Astrocyte (in vitro differentiated cells and primary cell): Measurements from ENCODE around the gene NEK10. TPM values are rescaled to one million over a fixed set of nuclear protein-coding genes. Genes with fewer than 3 reads are reported as not detected.

Experiments used
- DNase-seq: peaks from one replicate; pipeline ENCODE4 v3.0.0-alpha.2; 2010; ENCODE audit warnings: low read depth
- FAIRE-seq: peaks from 2 replicates; lab custom pipeline; 2011; peaks lifted over from hg19 to GRCh38; lab: Jason Lieb, UNC
- H2AFZ ChIP-seq: 2 replicates; pipeline ENCODE4 v1.6.0; 2012; ENCODE audit warnings: low read depth, low read length, inconsistent platforms
- H3K27ac ChIP-seq: 2 replicates; pipeline ENCODE4 v1.5.1; 2011; ENCODE audit warnings: low read depth, low read length, inconsistent platforms
- H3K27me3 ChIP-seq: 2 replicates; pipeline ENCODE4 v1.6.0; 2011; ENCODE audit warnings: low read length, inconsistent platforms; ENCODE audit not compliant: insufficient read depth
- H3K36me3 ChIP-seq: 2 replicates; pipeline ENCODE4 v1.5.1; 2011; ENCODE audit warnings: low read length, inconsistent platforms; ENCODE audit not compliant: insufficient read depth
- H3K4me1 ChIP-seq: 2 replicates; pipeline ENCODE4 v1.5.1; 2011; ENCODE audit warnings: low read length, inconsistent platforms; ENCODE audit not compliant: insufficient read depth
- H3K4me2 ChIP-seq: 2 replicates; pipeline ENCODE4 v1.6.0; 2012; ENCODE audit warnings: low read length, inconsistent platforms
- H3K4me3 ChIP-seq: 2 replicates; pipeline ENCODE4 v1.5.1; 2011; ENCODE audit warnings: low read depth, mild to moderate bottlenecking, low read length, inconsistent platforms; ENCODE audit not compliant: insufficient read depth
- H3K79me2 ChIP-seq: 2 replicates; pipeline ENCODE4 v1.6.0; 2012; ENCODE audit warnings: mild to moderate bottlenecking, low read length, inconsistent platforms; ENCODE audit not compliant: insufficient read depth
- H3K9ac ChIP-seq: 2 replicates; pipeline ENCODE4 v1.6.0; 2012; ENCODE audit warnings: mild to moderate bottlenecking, low read length, inconsistent platforms
- H3K9me3 ChIP-seq: 2 replicates; pipeline ENCODE4 v1.5.1; 2012; ENCODE audit warnings: low read depth, mild to moderate bottlenecking, low read length, inconsistent platforms; ENCODE audit not compliant: insufficient read depth
- H4K20me1 ChIP-seq: 2 replicates; pipeline ENCODE4 v1.6.0; 2012; ENCODE audit warnings: low read length, inconsistent platforms; ENCODE audit not compliant: insufficient read depth
- H3K27ac Mint-ChIP-seq: one replicate; pipeline ENCODE4 v1.8.0; 2021; ENCODE audit warnings: mild to moderate bottlenecking, mixed read lengths; ENCODE audit not compliant: unreplicated experiment
- H3K27me3 Mint-ChIP-seq: one replicate; pipeline ENCODE4 v1.8.0; 2021; ENCODE audit warnings: low read depth, mixed read lengths; ENCODE audit not compliant: unreplicated experiment
- H3K36me3 Mint-ChIP-seq: one replicate; pipeline ENCODE4 v1.8.0; 2021; ENCODE audit warnings: low read depth, mixed read lengths; ENCODE audit not compliant: unreplicated experiment
- H3K4me1 Mint-ChIP-seq: one replicate; pipeline ENCODE4 v1.8.0; 2021; ENCODE audit warnings: low read depth, mixed read lengths; ENCODE audit not compliant: unreplicated experiment
- H3K4me3 Mint-ChIP-seq: one replicate; pipeline ENCODE4 v1.8.0; 2021; ENCODE audit warnings: mild to moderate bottlenecking, moderate library complexity, mixed read lengths; ENCODE audit not compliant: unreplicated experiment
- H3K9me3 Mint-ChIP-seq: one replicate; pipeline ENCODE4 v1.8.0; 2021; ENCODE audit warnings: mild to moderate bottlenecking, mixed read lengths; ENCODE audit not compliant: unreplicated experiment
- CTCF ChIP-seq: IDR thresholded peaks from 2 replicates; pipeline ENCODE4 v1.5.1; 2011; ENCODE audit warnings: low read depth, mild to moderate bottlenecking, inconsistent platforms, low read length, moderate library complexity; ENCODE audit not compliant: insufficient read depth
- EZH2 ChIP-seq: IDR thresholded peaks from 2 replicates; pipeline ENCODE4 v1.6.1; 2012; ENCODE audit warnings: mild to moderate bottlenecking, low read length, inconsistent platforms; ENCODE audit not compliant: insufficient read depth
- total RNA-seq: library from RNA; stranded (reverse); gene quantifications from 2 replicates; pipeline ENCODE4 v1.2.1, GENCODE V29; 2021

NEK10 gene
- total RNA-seq, 1 donor from 2014 or later = 3.2 TPM

DNA sequence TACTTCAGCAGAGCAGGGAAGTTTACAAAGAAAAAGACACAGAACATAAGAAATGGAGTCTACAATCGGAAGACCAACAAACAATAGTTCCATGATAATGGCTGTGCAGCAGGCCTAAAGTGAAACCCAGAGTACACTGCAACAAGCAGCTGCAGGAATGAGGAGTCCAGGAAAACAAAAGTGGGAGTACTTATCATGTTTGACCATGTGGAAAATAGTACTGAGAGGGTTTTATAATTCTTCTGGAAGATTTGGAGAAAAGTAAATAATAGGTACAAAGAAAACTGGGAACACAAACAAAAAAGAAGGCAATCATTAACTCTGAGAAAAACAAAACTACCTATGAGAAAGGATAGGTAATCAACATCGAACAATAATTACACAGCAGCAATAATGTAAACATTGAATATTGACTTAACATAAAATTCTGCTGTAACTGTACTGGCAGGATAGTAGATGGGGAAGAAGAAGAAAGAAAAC, 87.5 kb downstream of the NEK10 start:
- no peaks in the 10 kb centered on the region for H3K9me3 Mint-ChIP-seq
- H3K4me1 Mint-ChIP-seq = no peaks in the 10 kb centered on the region
- Histone ChIP-seq H3K4me3 (no peak overlapping the region), H3K27ac (no peak overlapping the region), H3K79me2 (no peaks in the 10 kb centered on the region), H3K9ac (no peak overlapping the region), H3K4me2 (no peak overlapping the region), H2AFZ (no peak overlapping the region), H3K27me3 (no peaks in the 10 kb centered on the region), H4K20me1 (no peaks in the 10 kb centered on the region), H3K4me1 (no peaks in the 10 kb centered on the region), H3K9me3 (no peaks in the 10 kb centered on the region), H3K36me3 (peaks cover 7% of the 10 kb centered on the region)
- TF ChIP-seq EZH2 (no peak), CTCF (no peak)
- FAIRE-seq (peak; percentile 37), DNase-seq (no peak)
- H3K27ac Mint-ChIP-seq = no peak overlapping the region
- no peaks in the 10 kb centered on the region for H3K36me3 Mint-ChIP-seq
- no peaks in the 10 kb centered on the region for H3K27me3 Mint-ChIP-seq
- no peak overlapping the region for H3K4me3 Mint-ChIP-seq

DNA sequence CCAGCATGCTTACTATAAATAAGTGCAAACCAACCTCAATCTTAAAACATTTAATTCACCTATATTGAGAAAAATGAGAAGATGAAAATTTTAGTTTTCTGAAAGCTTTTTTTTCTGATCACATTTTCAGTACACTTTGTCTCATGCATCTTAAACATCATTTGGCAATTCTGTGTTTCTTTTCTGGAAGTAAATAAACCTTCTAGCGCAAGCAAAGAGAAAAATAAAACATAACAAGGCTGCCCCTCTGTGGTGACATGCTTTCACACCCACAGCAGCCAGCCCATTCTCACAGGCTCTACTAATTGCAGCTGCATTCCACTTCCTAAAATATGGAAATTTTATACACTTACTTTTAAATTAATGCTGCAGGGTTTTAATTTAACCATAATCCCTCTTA, 90.1 kb downstream of the NEK10 start:
- Histone ChIP-seq H3K4me1 (no peaks in the 10 kb centered on the region), H3K9me3 (no peaks in the 10 kb centered on the region), H3K9ac (no peak overlapping the region), H3K36me3 (peaks cover 3% of the 10 kb centered on the region), H4K20me1 (no peaks in the 10 kb centered on the region), H3K27me3 (no peaks in the 10 kb centered on the region), H2AFZ (no peak overlapping the region), H3K4me2 (no peak overlapping the region), H3K79me2 (no peaks in the 10 kb centered on the region), H3K27ac (no peak overlapping the region), H3K4me3 (no peak overlapping the region)
- H3K27ac Mint-ChIP-seq = no peak overlapping the region
- FAIRE-seq = no peak
- DNase-seq = no peak
- no peaks in the 10 kb centered on the region for H3K27me3 Mint-ChIP-seq
- peak; percentile 31 for TF ChIP-seq CTCF
- TF ChIP-seq EZH2 = no peak
- H3K9me3 Mint-ChIP-seq = no peaks in the 10 kb centered on the region
- peaks cover 3% of the 10 kb centered on the region for H3K4me1 Mint-ChIP-seq
- no peak overlapping the region for H3K4me3 Mint-ChIP-seq
- no peaks in the 10 kb centered on the region for H3K36me3 Mint-ChIP-seq

DNA sequence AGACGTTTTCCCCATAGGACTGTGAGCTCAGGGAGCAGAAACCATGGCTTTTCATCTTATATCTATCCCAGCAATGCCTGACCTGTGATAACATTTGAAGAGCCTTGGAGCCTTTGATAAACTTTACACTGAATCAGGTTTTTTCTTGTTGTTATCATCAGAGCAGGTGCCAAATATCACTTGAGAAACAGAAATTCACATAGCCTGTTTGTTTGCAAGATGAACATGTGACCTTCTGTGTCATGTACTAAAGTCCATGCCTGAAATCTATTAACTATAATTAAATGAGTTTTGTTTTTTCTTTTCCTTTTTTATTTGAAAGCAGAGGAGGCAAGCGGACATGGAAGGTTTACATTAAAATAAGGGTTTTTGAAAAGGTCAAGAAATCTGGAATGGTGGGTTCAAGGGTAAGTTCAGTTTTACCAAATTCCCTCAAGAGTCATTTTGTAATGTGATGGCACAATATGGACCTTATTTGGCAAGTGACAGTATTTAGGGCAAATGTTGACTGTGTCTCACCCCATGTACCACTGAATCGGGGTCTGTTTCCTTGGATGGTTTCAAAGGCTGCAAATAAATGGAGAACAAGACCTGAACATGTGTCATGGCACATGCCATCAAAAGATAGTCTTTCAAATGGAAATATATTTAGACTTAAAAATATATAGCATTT, 90.7 kb downstream of the NEK10 start:
- FAIRE-seq = no peak
- H4K20me1 ChIP-seq = no peaks in the 10 kb centered on the region
- H2AFZ ChIP-seq = no peak overlapping the region
- Mint-ChIP-seq H3K9me3 (no peaks in the 10 kb centered on the region), H3K27me3 (no peaks in the 10 kb centered on the region), H3K4me1 (peaks cover 3% of the 10 kb centered on the region), H3K27ac (no peak overlapping the region), H3K4me3 (no peak overlapping the region), H3K36me3 (no peaks in the 10 kb centered on the region)
- H3K27me3 ChIP-seq = no peaks in the 10 kb centered on the region
- no peak overlapping the region for H3K4me3 ChIP-seq
- H3K4me2 ChIP-seq = no peak overlapping the region
- H3K9ac ChIP-seq = no peak overlapping the region
- TF ChIP-seq CTCF (no peak), EZH2 (no peak)
- no peaks in the 10 kb centered on the region for H3K79me2 ChIP-seq
- no peaks in the 10 kb centered on the region for H3K4me1 ChIP-seq
- DNase-seq = no peak
- H3K9me3 ChIP-seq = no peaks in the 10 kb centered on the region
- peaks cover 3% of the 10 kb centered on the region for H3K36me3 ChIP-seq
- H3K27ac ChIP-seq = no peak overlapping the region
